ENCODE data around the gene CFAP73. TPM values are rescaled to one million over a fixed set of nuclear protein-coding genes. Genes with fewer than 3 reads are reported as not detected.

The CFAP73 gene
- total and polyA plus RNA-seq, 2 experiments from 2014 or later = 0.50 to 0.59 TPM

DNA sequence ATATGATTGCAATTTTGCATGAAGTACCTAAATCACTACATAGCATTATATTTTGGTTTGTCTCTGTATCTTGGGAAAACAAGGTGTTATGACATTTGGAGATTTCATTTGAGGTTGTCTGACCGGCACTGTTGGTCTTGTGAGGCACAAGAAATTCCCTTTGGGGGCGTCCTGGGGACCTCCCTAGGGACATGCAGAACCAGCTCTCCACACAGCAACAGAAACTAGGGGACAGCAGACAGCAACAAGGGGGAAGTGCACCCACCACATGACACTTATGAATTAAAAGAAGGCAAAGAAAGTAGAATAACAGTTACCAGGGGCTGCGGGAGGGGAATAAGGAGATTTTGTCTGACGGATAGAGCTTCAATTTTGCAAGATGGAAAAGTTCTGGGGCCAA is 21.4 kb downstream of the CFAP73 start:
- no peak for TF ChIP-seq POLR2AphosphoS5 (IDR thresholded peaks at IDR 0.05; ENCODE audit: low read depth)
- no peak for TF ChIP-seq ZNF331 (CRISPR knock-in tag; IDR thresholded peaks at IDR 0.05; ENCODE audit: low read depth)
- TF ChIP-seq ZNF114 (CRISPR knock-in tag; IDR thresholded peaks at IDR 0.05) = no peak
- no peak for TF ChIP-seq CREB1 (CRISPR knock-in tag; IDR thresholded peaks at IDR 0.05; ENCODE audit: low read depth)
- TF ChIP-seq, protein P1, sequence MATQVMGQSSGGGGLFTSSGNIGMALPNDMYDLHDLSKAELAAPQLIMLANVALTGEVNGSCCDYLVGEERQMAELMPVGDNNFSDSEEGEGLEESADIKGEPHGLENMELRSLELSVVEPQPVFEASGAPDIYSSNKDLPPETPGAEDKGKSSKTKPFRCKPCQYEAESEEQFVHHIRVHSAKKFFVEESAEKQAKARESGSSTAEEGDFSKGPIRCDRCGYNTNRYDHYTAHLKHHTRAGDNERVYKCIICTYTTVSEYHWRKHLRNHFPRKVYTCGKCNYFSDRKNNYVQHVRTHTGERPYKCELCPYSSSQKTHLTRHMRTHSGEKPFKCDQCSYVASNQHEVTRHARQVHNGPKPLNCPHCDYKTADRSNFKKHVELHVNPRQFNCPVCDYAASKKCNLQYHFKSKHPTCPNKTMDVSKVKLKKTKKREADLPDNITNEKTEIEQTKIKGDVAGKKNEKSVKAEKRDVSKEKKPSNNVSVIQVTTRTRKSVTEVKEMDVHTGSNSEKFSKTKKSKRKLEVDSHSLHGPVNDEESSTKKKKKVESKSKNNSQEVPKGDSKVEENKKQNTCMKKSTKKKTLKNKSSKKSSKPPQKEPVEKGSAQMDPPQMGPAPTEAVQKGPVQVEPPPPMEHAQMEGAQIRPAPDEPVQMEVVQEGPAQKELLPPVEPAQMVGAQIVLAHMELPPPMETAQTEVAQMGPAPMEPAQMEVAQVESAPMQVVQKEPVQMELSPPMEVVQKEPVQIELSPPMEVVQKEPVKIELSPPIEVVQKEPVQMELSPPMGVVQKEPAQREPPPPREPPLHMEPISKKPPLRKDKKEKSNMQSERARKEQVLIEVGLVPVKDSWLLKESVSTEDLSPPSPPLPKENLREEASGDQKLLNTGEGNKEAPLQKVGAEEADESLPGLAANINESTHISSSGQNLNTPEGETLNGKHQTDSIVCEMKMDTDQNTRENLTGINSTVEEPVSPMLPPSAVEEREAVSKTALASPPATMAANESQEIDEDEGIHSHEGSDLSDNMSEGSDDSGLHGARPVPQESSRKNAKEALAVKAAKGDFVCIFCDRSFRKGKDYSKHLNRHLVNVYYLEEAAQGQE (IDR thresholded peaks at IDR 0.05; ENCODE audit: unreplicated experiment) = no peak
- no peak for TF ChIP-seq STAT1 (IDR thresholded peaks at IDR 0.05; ENCODE audit: unreplicated experiment)
- no peak for TF ChIP-seq JUNB (IDR thresholded peaks at IDR 0.05; ENCODE audit: unreplicated experiment)
- no peak for TF ChIP-seq EZH2phosphoT487 (IDR thresholded peaks at IDR 0.05; ENCODE audit: unreplicated experiment)
- TF ChIP-seq, protein P2, sequence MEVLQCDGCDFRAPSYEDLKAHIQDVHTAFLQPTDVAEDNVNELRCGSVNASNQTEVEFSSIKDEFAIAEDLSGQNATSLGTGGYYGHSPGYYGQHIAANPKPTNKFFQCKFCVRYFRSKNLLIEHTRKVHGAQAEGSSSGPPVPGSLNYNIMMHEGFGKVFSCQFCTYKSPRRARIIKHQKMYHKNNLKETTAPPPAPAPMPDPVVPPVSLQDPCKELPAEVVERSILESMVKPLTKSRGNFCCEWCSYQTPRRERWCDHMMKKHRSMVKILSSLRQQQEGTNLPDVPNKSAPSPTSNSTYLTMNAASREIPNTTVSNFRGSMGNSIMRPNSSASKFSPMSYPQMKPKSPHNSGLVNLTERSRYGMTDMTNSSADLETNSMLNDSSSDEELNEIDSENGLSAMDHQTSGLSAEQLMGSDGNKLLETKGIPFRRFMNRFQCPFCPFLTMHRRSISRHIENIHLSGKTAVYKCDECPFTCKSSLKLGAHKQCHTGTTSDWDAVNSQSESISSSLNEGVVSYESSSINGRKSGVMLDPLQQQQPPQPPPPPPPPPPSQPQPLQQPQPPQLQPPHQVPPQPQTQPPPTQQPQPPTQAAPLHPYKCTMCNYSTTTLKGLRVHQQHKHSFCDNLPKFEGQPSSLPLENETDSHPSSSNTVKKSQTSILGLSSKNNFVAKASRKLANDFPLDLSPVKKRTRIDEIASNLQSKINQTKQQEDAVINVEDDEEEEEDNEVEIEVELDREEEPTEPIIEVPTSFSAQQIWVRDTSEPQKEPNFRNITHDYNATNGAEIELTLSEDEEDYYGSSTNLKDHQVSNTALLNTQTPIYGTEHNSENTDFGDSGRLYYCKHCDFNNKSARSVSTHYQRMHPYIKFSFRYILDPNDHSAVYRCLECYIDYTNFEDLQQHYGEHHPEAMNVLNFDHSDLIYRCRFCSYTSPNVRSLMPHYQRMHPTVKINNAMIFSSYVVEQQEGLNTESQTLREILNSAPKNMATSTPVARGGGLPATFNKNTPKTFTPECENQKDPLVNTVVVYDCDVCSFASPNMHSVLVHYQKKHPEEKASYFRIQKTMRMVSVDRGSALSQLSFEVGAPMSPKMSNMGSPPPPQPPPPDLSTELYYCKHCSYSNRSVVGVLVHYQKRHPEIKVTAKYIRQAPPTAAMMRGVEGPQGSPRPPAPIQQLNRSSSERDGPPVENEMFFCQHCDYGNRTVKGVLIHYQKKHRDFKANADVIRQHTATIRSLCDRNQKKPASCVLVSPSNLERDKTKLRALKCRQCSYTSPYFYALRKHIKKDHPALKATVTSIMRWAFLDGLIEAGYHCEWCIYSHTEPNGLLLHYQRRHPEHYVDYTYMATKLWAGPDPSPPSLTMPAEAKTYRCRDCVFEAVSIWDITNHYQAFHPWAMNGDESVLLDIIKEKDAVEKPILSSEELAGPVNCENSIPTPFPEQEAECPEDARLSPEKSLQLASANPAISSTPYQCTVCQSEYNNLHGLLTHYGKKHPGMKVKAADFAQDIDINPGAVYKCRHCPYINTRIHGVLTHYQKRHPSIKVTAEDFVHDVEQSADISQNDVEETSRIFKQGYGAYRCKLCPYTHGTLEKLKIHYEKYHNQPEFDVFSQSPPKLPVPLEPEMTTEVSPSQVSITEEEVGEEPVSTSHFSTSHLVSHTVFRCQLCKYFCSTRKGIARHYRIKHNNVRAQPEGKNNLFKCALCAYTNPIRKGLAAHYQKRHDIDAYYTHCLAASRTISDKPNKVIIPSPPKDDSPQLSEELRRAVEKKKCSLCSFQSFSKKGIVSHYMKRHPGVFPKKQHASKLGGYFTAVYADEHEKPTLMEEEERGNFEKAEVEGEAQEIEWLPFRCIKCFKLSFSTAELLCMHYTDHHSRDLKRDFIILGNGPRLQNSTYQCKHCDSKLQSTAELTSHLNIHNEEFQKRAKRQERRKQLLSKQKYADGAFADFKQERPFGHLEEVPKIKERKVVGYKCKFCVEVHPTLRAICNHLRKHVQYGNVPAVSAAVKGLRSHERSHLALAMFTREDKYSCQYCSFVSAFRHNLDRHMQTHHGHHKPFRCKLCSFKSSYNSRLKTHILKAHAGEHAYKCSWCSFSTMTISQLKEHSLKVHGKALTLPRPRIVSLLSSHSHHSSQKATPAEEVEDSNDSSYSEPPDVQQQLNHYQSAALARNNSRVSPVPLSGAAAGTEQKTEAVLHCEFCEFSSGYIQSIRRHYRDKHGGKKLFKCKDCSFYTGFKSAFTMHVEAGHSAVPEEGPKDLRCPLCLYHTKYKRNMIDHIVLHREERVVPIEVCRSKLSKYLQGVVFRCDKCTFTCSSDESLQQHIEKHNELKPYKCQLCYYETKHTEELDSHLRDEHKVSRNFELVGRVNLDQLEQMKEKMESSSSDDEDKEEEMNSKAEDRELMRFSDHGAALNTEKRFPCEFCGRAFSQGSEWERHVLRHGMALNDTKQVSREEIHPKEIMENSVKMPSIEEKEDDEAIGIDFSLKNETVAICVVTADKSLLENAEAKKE (CRISPR knock-in tag; IDR thresholded peaks at IDR 0.05) = no peak
- TF ChIP-seq, protein P3, sequence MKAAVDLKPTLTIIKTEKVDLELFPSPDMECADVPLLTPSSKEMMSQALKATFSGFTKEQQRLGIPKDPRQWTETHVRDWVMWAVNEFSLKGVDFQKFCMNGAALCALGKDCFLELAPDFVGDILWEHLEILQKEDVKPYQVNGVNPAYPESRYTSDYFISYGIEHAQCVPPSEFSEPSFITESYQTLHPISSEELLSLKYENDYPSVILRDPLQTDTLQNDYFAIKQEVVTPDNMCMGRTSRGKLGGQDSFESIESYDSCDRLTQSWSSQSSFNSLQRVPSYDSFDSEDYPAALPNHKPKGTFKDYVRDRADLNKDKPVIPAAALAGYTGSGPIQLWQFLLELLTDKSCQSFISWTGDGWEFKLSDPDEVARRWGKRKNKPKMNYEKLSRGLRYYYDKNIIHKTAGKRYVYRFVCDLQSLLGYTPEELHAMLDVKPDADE (IDR thresholded peaks at IDR 0.05) = no peak
- no peak for TF ChIP-seq EZH2 (IDR thresholded peaks at IDR 0.05; ENCODE audit: low read depth, unreplicated experiment)
- TF ChIP-seq NANOG (IDR thresholded peaks at IDR 0.05; ENCODE audit: borderline replicate concordance) = no peak
- TF ChIP-seq, protein P4, sequence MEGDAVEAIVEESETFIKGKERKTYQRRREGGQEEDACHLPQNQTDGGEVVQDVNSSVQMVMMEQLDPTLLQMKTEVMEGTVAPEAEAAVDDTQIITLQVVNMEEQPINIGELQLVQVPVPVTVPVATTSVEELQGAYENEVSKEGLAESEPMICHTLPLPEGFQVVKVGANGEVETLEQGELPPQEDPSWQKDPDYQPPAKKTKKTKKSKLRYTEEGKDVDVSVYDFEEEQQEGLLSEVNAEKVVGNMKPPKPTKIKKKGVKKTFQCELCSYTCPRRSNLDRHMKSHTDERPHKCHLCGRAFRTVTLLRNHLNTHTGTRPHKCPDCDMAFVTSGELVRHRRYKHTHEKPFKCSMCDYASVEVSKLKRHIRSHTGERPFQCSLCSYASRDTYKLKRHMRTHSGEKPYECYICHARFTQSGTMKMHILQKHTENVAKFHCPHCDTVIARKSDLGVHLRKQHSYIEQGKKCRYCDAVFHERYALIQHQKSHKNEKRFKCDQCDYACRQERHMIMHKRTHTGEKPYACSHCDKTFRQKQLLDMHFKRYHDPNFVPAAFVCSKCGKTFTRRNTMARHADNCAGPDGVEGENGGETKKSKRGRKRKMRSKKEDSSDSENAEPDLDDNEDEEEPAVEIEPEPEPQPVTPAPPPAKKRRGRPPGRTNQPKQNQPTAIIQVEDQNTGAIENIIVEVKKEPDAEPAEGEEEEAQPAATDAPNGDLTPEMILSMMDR (conservative IDR thresholded peaks at IDR 0.05; ENCODE audit: low read depth in 2 of 2) = no peak
- Histone ChIP-seq H3K36me3 (ENCODE audit: insufficient read depth) (peaks cover 45% of the 10 kb centered on the region), H3F3A (replicated peaks; ENCODE audit: low read depth) (peaks cover 3% of the 10 kb centered on the region; the same call in 1 of the 2 replicates), H3K4me2 (no peak overlapping the region), H2AFZ (no peak overlapping the region), H3K4me3 (no peak overlapping the region), H3K27ac (ENCODE audit: low read depth) (no peak overlapping the region), H3K9me2 (ENCODE audit: insufficient read depth) (no peaks in the 10 kb centered on the region), H3K4me1 (ENCODE audit: insufficient read depth) (no peaks in the 10 kb centered on the region), H3K27me3 (ENCODE audit: insufficient read depth) (no peaks in the 10 kb centered on the region), H4K20me1 (replicated peaks; ENCODE audit: insufficient read depth) (peaks cover 9% of the 10 kb centered on the region; the same call in 1 of the 2 replicates), H3K79me2 (replicated peaks; ENCODE audit: insufficient read depth) (no peaks in the 10 kb centered on the region; the same call in 1 of the 2 replicates)
- H3K36me3 Mint-ChIP-seq (ENCODE audit: low read depth) = peaks cover 73% of the 10 kb centered on the region
- no peaks in the 10 kb centered on the region for H3K9me3 Mint-ChIP-seq
- ATAC-seq = no peak
- no peak overlapping the region for H3K27ac Mint-ChIP-seq
- no peaks in the 10 kb centered on the region for H3K4me1 Mint-ChIP-seq
- H3K27me3 Mint-ChIP-seq (ENCODE audit: insufficient read depth, low read depth, poor library complexity) = peaks cover 18% of the 10 kb centered on the region
- DNase-seq (ENCODE audit: low spot score) = no peak
- no peak overlapping the region; the same call in 2 of the 3 replicates for H3K4me3 Mint-ChIP-seq
